GM21825 (cell line): ENCODE measurements around the gene GCG.

ENCODE experiments used
- ATAC-seq: cut with Tn5 transposase; IDR thresholded peaks from one replicate; pipeline ENCODE4 v1.9.1; 2021; ENCODE audit warnings: mild to moderate bottlenecking, moderate library complexity; ENCODE audit not compliant: unreplicated experiment

GCG gene

GRCh38 chr2:162149940-162150339 lies 2.1 kb downstream of the GCG start:
- no peak for ATAC-seq

GRCh38 chr2:162149466-162149865 lies 2.6 kb downstream of the GCG start:
- no peak for ATAC-seq

- no peak for ATAC-seq
Observed at GRCh38 chr2:162148956-162149355, 3.1 kb downstream of the GCG start.

GRCh38 chr2:162143969-162144368 lies 8.1 kb downstream of the GCG start:
- no peak for ATAC-seq

- ATAC-seq, result no peak
Observed at GRCh38 chr2:162138310-162138709, 13.7 kb downstream of the GCG start.

GRCh38 chr2:162127422-162127821 lies 24.6 kb downstream of the GCG start:
- no peak for ATAC-seq

GRCh38 chr2:162126527-162126926 lies 25.5 kb downstream of the GCG start:
- no peak for ATAC-seq

GRCh38 chr2:162126111-162126519 lies 25.9 kb downstream of the GCG start:
- ATAC-seq, result peak; percentile 96

GRCh38 chr2:162125138-162125537 lies 26.9 kb downstream of the GCG start:
- no peak for ATAC-seq

GRCh38 chr2:162123806-162124758 lies 28.0 kb downstream of the GCG start:
- no peak for ATAC-seq

GRCh38 chr2:162118166-162119031 lies 33.6 kb downstream of the GCG start:
- no peak for ATAC-seq

GRCh38 chr2:162116352-162116751 lies 35.7 kb downstream of the GCG start:
- ATAC-seq, result no peak

- no peak for ATAC-seq
Observed at GRCh38 chr2:162115076-162115475, 37.0 kb downstream of the GCG start.

GRCh38 chr2:162114271-162114670 lies 37.8 kb downstream of the GCG start:
- no peak for ATAC-seq

GRCh38 chr2:162113776-162114168 lies 38.3 kb downstream of the GCG start:
- ATAC-seq, result no peak

- no peak for ATAC-seq
Observed at GRCh38 chr2:162113088-162113775, 38.8 kb downstream of the GCG start.

- ATAC-seq, result no peak
Observed at GRCh38 chr2:162111958-162112850, 39.8 kb downstream of the GCG start.

- no peak for ATAC-seq
Observed at GRCh38 chr2:162107361-162107901, 44.6 kb downstream of the GCG start.

- ATAC-seq, result no peak
Observed at GRCh38 chr2:162106746-162107145, 45.3 kb downstream of the GCG start.

- ATAC-seq, result no peak
Observed at GRCh38 chr2:162106146-162106551, 45.9 kb downstream of the GCG start.
